ENCODE measurements around the gene ANKRD13A. TPM values are rescaled to one million over a fixed set of nuclear protein-coding genes. Genes with fewer than 3 reads are reported as not detected.

Gene ANKRD13A
- total and polyA plus RNA-seq, 2 of the 13 experiments (the other 11 are each of a cell fraction or from before 2014, with no cell fraction given) = 34.1 to 41.6 TPM

DNA sequence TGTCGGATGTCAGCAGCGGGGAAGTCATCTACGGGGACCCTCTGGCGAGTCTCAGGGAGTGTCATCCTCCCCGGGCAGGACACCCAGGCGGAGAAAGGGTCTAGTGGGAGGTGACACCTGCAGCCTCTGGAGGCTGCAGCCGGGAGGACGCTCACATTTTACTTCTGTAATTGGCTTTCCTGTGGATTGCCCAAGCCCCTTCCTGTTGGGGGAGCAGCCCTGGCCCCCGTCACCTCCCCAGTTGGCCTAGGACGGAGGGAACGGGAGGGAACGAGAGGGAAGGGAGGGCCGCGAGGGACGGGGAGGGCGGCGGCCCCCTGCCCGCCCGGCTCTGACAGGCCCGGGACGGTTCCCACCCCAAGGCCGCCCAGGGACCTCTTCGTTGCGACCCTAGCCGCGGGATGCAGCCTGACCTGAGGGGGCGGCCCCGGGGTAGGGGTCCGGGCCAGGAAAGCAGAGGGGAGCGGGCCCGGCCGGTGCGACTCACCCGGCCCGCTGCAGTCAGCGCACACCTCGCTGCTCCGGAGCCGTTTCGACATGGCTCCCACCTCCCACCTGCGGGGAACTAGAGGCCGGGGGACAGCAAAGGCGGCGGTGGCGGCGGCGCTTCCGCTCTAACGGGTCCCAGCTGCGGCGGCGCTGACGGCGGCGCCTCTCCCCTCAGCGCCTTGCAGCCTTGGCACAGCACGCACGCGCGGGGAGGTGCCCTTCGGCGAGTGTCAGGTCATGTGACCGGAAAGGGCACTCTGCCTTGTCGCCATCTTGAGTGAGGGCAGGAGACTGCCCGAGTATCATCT lies 3.3 kb upstream of the ANKRD13A start, which contains the start of gene GIT2 (continued):
- TF ChIP-seq, protein P1, sequence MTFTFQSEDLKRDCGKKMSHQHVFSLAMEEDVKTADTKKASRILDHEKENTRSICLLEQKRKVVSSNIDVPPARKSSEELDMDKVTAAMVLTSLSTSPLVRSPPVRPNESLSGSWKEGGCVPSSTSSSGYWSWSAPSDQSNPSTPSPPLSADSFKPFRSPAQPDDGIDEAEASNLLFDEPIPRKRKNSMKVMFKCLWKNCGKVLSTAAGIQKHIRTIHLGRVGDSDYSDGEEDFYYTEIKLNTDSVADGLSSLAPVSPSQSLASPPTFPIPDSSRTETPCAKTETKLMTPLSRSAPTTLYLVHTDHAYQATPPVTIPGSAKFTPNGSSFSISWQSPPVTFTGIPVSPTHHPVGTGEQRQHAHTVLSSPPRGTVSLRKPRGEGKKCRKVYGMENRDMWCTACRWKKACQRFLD (CRISPR knock-in tag; IDR thresholded peaks at IDR 0.05; ENCODE audit: borderline replicate concordance) = no peak
- TF ChIP-seq ZNF296 (CRISPR knock-in tag; conservative IDR thresholded peaks at IDR 0.05) (no peak), GATA4 (IDR thresholded peaks at IDR 0.05; ENCODE audit: borderline replicate concordance, low read depth) (no peak), ZSCAN20 (CRISPR knock-in tag; IDR thresholded peaks at IDR 0.05; ENCODE audit: borderline replicate concordance) (no peak), MZF1 (CRISPR knock-in tag; IDR thresholded peaks at IDR 0.05; ENCODE audit: borderline replicate concordance) (no peak), AKAP8 (CRISPR knock-in tag; IDR thresholded peaks at IDR 0.05) (no peak; the same call in 1 of the 2 replicates), ZNF354B (CRISPR knock-in tag; IDR thresholded peaks at IDR 0.05) (0 out of 2 replicates have a peak, but pooled peaks have one; percentile 67), FOXA3 (CRISPR knock-in tag; IDR thresholded peaks at IDR 0.05) (0 out of 2 replicates have a peak, but pooled peaks have one; percentile 25), FOXK1 (CRISPR knock-in tag; IDR thresholded peaks at IDR 0.05; ENCODE audit: borderline replicate concordance, low read depth) (no peak), BCLAF1 (IDR thresholded peaks at IDR 0.05) (no peak), WIZ (CRISPR knock-in tag; IDR thresholded peaks at IDR 0.05) (peak; percentile 43; the same call in 1 of the 2 replicates), FOXP1 (IDR thresholded peaks at IDR 0.05) (no peak), FOXP1 (CRISPR knock-in tag; IDR thresholded peaks at IDR 0.05) (no peak), ZNF703 (CRISPR knock-in tag; IDR thresholded peaks at IDR 0.05; ENCODE audit: borderline replicate concordance) (no peak), SIN3B (IDR thresholded peaks at IDR 0.05; ENCODE audit: low read length) (0 out of 2 replicates have a peak, but pooled peaks have one; percentile 29), ZNF232 (CRISPR knock-in tag; IDR thresholded peaks at IDR 0.05; ENCODE audit: borderline replicate concordance) (no peak), GPBP1L1 (CRISPR knock-in tag; IDR thresholded peaks at IDR 0.05) (no peak), EHMT2 (IDR thresholded peaks at IDR 0.05; ENCODE audit: borderline replicate concordance, low read depth, low read length) (no peak), MEF2D (CRISPR knock-in tag; IDR thresholded peaks at IDR 0.05) (no peak; the same call in 1 of the 2 replicates), ZNF446 (CRISPR knock-in tag; IDR thresholded peaks at IDR 0.05) (no peak)
- TF ChIP-seq, protein P2, sequence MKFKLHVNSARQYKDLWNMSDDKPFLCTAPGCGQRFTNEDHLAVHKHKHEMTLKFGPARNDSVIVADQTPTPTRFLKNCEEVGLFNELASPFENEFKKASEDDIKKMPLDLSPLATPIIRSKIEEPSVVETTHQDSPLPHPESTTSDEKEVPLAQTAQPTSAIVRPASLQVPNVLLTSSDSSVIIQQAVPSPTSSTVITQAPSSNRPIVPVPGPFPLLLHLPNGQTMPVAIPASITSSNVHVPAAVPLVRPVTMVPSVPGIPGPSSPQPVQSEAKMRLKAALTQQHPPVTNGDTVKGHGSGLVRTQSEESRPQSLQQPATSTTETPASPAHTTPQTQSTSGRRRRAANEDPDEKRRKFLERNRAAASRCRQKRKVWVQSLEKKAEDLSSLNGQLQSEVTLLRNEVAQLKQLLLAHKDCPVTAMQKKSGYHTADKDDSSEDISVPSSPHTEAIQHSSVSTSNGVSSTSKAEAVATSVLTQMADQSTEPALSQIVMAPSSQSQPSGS (CRISPR knock-in tag; IDR thresholded peaks at IDR 0.05) = no peak
- TF ChIP-seq, protein P3, sequence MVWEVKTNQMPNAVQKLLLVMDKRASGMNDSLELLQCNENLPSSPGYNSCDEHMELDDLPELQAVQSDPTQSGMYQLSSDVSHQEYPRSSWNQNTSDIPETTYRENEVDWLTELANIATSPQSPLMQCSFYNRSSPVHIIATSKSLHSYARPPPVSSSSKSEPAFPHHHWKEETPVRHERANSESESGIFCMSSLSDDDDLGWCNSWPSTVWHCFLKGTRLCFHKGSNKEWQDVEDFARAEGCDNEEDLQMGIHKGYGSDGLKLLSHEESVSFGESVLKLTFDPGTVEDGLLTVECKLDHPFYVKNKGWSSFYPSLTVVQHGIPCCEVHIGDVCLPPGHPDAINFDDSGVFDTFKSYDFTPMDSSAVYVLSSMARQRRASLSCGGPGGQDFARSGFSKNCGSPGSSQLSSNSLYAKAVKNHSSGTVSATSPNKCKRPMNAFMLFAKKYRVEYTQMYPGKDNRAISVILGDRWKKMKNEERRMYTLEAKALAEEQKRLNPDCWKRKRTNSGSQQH (CRISPR knock-in tag; IDR thresholded peaks at IDR 0.05; ENCODE audit: low read depth) = no peak; the same call in 1 of the 2 replicates

All from HepG2 (cell line).